H1 (cell line): ENCODE results near the gene MYL6B. TPM values are rescaled to one million over a fixed set of nuclear protein-coding genes. Genes with fewer than 3 reads are reported as not detected.

Experiments used
- CTCF ChIA-PET: fragments of 300-600 bp; sonication (Branson Sonifier 250); formaldehyde crosslinking; loops from one replicate; lab custom pipeline; 2021; ENCODE audit not compliant: partially characterized antibody; lab: Charles Lee
- POLR2A ChIA-PET: fragments of 300-600 bp; sonication (Branson Sonifier 250); formaldehyde crosslinking; loops from one replicate; lab custom pipeline; 2021; ENCODE audit warnings: inconsistent platforms; ENCODE audit not compliant: partially characterized antibody; lab: Charles Lee
- DNase-seq, 2 experiments: peaks; one replicate each; pipeline versions ENCODE4 v3.0.0 to v3.0.0-alpha.2; 2010 to 2022; ENCODE audit warnings: low spot score in 2 of 2, low read depth in 1 of 2, mixed read lengths in 1 of 2
- FAIRE-seq: peaks from 2 replicates; lab custom pipeline; 2011; peaks lifted over from hg19 to GRCh38; lab: Jason Lieb, UNC
- H2AFZ ChIP-seq: 2 replicates; pipeline ENCODE4 v1.8.1; 2012; ENCODE audit warnings: low read length, inconsistent platforms
- H2AK5ac ChIP-seq: 2 replicates; pipeline ENCODE4 v1.6.1; 2013; ENCODE audit warnings: low read depth, low read length
- H2BK120ac ChIP-seq: replicated peaks from 2 replicates; pipeline ENCODE3; 2013; ENCODE audit warnings: low read depth, low read length, inconsistent platforms
- H2BK12ac ChIP-seq: 2 replicates; pipeline ENCODE4 v1.6.1; 2013; ENCODE audit warnings: low read depth, low read length
- H2BK15ac ChIP-seq: 2 replicates; pipeline ENCODE4 v1.6.1; 2013; ENCODE audit warnings: low read length
- H2BK20ac ChIP-seq: 2 replicates; pipeline ENCODE4 v1.6.1; 2013; ENCODE audit warnings: low read length
- H2BK5ac ChIP-seq: 2 replicates; pipeline ENCODE4 v1.6.1; 2013; ENCODE audit warnings: low read depth, low read length
- H3K14ac ChIP-seq: 2 replicates; pipeline ENCODE4 v1.6.1; 2013; ENCODE audit warnings: inconsistent platforms; ENCODE audit not compliant: insufficient read length
- H3K18ac ChIP-seq: 2 replicates; pipeline ENCODE4 v1.6.1; 2013; ENCODE audit warnings: low read length; ENCODE audit errors: extremely low read depth
- H3K23ac ChIP-seq: 2 replicates; pipeline ENCODE4 v1.6.1; 2013; ENCODE audit warnings: inconsistent platforms; ENCODE audit not compliant: insufficient read length
- H3K23me2 ChIP-seq: 2 replicates; pipeline ENCODE4 v1.6.1; 2013; ENCODE audit warnings: low read depth, low read length
- H3K27ac ChIP-seq: 2 replicates; pipeline ENCODE4 v1.6.1; 2011; ENCODE audit warnings: low read depth, low read length, inconsistent platforms
- H3K27me3 ChIP-seq, 4 experiments: replicated peaks in 1 of 4; 1 replicate in 1 of 4; 2 replicates in 3 of 4; pipeline versions ENCODE4 v1.6.1 to v1.8.1; 2011 to 2013; ENCODE audit warnings: low read length in 3 of 4, mild to moderate bottlenecking in 3 of 4, inconsistent platforms in 2 of 4, mixed read lengths in 2 of 4, moderate library complexity in 1 of 4; ENCODE audit not compliant: control insufficient read depth in 3 of 4, insufficient read depth in 3 of 4; ENCODE audit errors: extremely low read depth in 1 of 4
- H3K36me3 ChIP-seq, 4 experiments: 2 replicates each; pipeline versions ENCODE4 v1.6.1 to v1.8.1; 2011 to 2013; ENCODE audit warnings: mild to moderate bottlenecking in 4 of 4, low read length in 3 of 4, moderate library complexity in 2 of 4, control low read depth in 1 of 4, inconsistent platforms in 1 of 4; ENCODE audit not compliant: insufficient read depth in 4 of 4, control insufficient read depth in 2 of 4
- H3K4ac ChIP-seq: replicated peaks from 2 replicates; pipeline ENCODE3; 2013; ENCODE audit warnings: low read length, low read depth, mixed read lengths, inconsistent platforms; ENCODE audit not compliant: insufficient read length
- H3K4me1 ChIP-seq, 4 experiments: replicated peaks in 1 of 4; 1 replicate in 1 of 4; 2 replicates in 3 of 4; pipeline versions ENCODE4 v1.6.1 to v1.8.1; 2011 to 2013; ENCODE audit warnings: low read length in 3 of 4, inconsistent platforms in 2 of 4, mixed read lengths in 1 of 4; ENCODE audit not compliant: insufficient read depth in 4 of 4, control insufficient read depth in 3 of 4
- H3K4me2 ChIP-seq, 2 experiments: 2 replicates each; pipeline versions ENCODE4 v1.6.1 to v1.8.1; 2011 to 2013; ENCODE audit warnings: low read depth in 2 of 2, low read length in 2 of 2, control low read depth in 1 of 2, inconsistent platforms in 1 of 2, mild to moderate bottlenecking in 1 of 2; ENCODE audit not compliant: insufficient read depth in 1 of 2
- H3K4me3 ChIP-seq, 4 experiments: fragments of 200-600, 300-600 bp in 1 of 4; sonication (generic), shearing (Covaris generic), sonication (Bioruptor Twin) in 1 of 4; 2 replicates each; pipeline versions ENCODE4 v1.5.1 to v1.8.1; 2011 to 2016; ENCODE audit warnings: low read length in 4 of 4, low read depth in 3 of 4, control low read depth in 2 of 4, inconsistent platforms in 2 of 4, mild to moderate bottlenecking in 2 of 4, mixed read lengths in 1 of 4, moderate library complexity in 1 of 4; ENCODE audit not compliant: insufficient read depth in 2 of 4; ENCODE audit errors: extremely low read depth in 1 of 4
- H3K56ac ChIP-seq: replicated peaks from 2 replicates; pipeline ENCODE3; 2013; ENCODE audit warnings: low read depth, mild to moderate bottlenecking, mixed read lengths, low read length, inconsistent platforms; ENCODE audit not compliant: insufficient read length
- H3K79me1 ChIP-seq: 2 replicates; pipeline ENCODE4 v1.6.1; 2013; ENCODE audit warnings: low read depth, low read length, control low read depth
- H3K79me2 ChIP-seq, 2 experiments: 2 replicates each; pipeline versions ENCODE4 v1.6.1 to v1.8.1; 2012 to 2013; ENCODE audit warnings: low read length in 2 of 2, mild to moderate bottlenecking in 2 of 2, inconsistent platforms in 1 of 2; ENCODE audit not compliant: insufficient read depth in 2 of 2, control insufficient read depth in 1 of 2
- H3K9ac ChIP-seq, 4 experiments: replicated peaks in 1 of 4; 1 replicate in 1 of 4; 2 replicates in 3 of 4; pipeline versions ENCODE4 v1.6.1 to v1.8.1; 2011 to 2013; ENCODE audit warnings: low read depth in 3 of 4, low read length in 3 of 4, control low read depth in 2 of 4, mild to moderate bottlenecking in 2 of 4, moderate library complexity in 2 of 4, inconsistent platforms in 1 of 4; ENCODE audit errors: extremely low read depth in 1 of 4
- H3K9me3 ChIP-seq, 2 experiments: 2 replicates each; pipeline versions ENCODE4 v1.6.1 to v1.8.1; 2012 to 2013; ENCODE audit warnings: mild to moderate bottlenecking in 2 of 2, moderate library complexity in 2 of 2, control low read depth in 1 of 2, inconsistent platforms in 1 of 2, low read depth in 1 of 2, low read length in 1 of 2, mixed read lengths in 1 of 2; ENCODE audit not compliant: insufficient read depth in 2 of 2
- H4K20me1 ChIP-seq, 2 experiments: replicated peaks in 1 of 2; 2 replicates each; pipeline versions ENCODE3 to v1.8.1; 2011 to 2013; ENCODE audit warnings: inconsistent platforms in 2 of 2, low read length in 2 of 2, mild to moderate bottlenecking in 1 of 2; ENCODE audit not compliant: insufficient read depth in 2 of 2, control insufficient read depth in 1 of 2
- H4K5ac ChIP-seq: 2 replicates; pipeline ENCODE4 v1.6.1; 2013; ENCODE audit warnings: low read length, low read depth, mixed read lengths, inconsistent platforms; ENCODE audit not compliant: insufficient read length
- H4K8ac ChIP-seq: 2 replicates; pipeline ENCODE4 v1.8.0; 2013; ENCODE audit warnings: mild to moderate bottlenecking, moderate library complexity, low read length, inconsistent platforms; ENCODE audit not compliant: insufficient read depth; ENCODE audit errors: extremely low read depth
- H4K91ac ChIP-seq: replicated peaks from 2 replicates; pipeline ENCODE3; 2013; ENCODE audit warnings: low read length, mixed read lengths, inconsistent platforms; ENCODE audit not compliant: insufficient read length
- ASH2L ChIP-seq: fragments of 200-600, 300-600 bp; sonication (generic); IDR thresholded peaks from one replicate; pipeline ENCODE4 v1.7.1; 2017; ENCODE audit warnings: low read length
- BCL11A ChIP-seq, 2 experiments: IDR thresholded peaks; one replicate each; pipeline ENCODE4 v1.6.1; 2011; ENCODE audit warnings: low read depth in 2 of 2, low read length in 2 of 2, mild to moderate bottlenecking in 2 of 2
- CEBPB ChIP-seq: IDR thresholded peaks from 2 replicates; pipeline ENCODE4 v1.6.1; 2012; ENCODE audit warnings: low read depth, low read length
- GABPA ChIP-seq: IDR thresholded peaks from 2 replicates; pipeline ENCODE4 v1.6.1; 2011; ENCODE audit warnings: mild to moderate bottlenecking, low read length, moderate library complexity, borderline replicate concordance; ENCODE audit not compliant: insufficient read depth
- MAFK ChIP-seq: IDR thresholded peaks from 2 replicates; pipeline ENCODE4 v1.6.1; 2012; ENCODE audit warnings: low read depth, mild to moderate bottlenecking, improper control_type of control experiment, low read length
- RBBP5 ChIP-seq: IDR thresholded peaks from 2 replicates; pipeline ENCODE4 v1.7.1; 2012; ENCODE audit warnings: low read depth, mild to moderate bottlenecking, inconsistent platforms, low read length, moderate library complexity, borderline replicate concordance
- RNF2 ChIP-seq: fragments of 200-900, 300-1000 bp; sonication (generic); IDR thresholded peaks from 2 replicates; pipeline ENCODE4 v1.7.1; 2016; ENCODE audit warnings: borderline replicate concordance, low read depth, mild to moderate bottlenecking, antibody characterized with exemption, low read length; ENCODE audit not compliant: poor library complexity, severe bottlenecking; ENCODE audit errors: missing control alignments
- SAP30 ChIP-seq: fragments of 300-600 bp; sonication (generic); IDR thresholded peaks from 2 replicates; pipeline ENCODE4 v1.7.1; 2012; ENCODE audit warnings: low read length, moderate library complexity, mild to moderate bottlenecking, inconsistent platforms; ENCODE audit not compliant: insufficient read depth, insufficient replicate concordance
- TAF1 ChIP-seq: IDR thresholded peaks from 2 replicates; pipeline ENCODE4 v1.6.1; 2011; ENCODE audit warnings: mild to moderate bottlenecking, low read depth, low read length
- TEAD4 ChIP-seq: IDR thresholded peaks from 2 replicates; pipeline ENCODE4 v1.6.1; 2012; ENCODE audit warnings: low read depth, low read length, inconsistent platforms, mixed read lengths
- YY1 ChIP-seq: IDR thresholded peaks from 2 replicates; pipeline ENCODE4 v1.6.1; 2011; ENCODE audit warnings: low read depth, mild to moderate bottlenecking, low read length
- WGBS, 2 experiments: shearing (Covaris generic) in 1 of 2; methylation state at CpG; one replicate each; pipeline versions ENCODE4 v1.1.6 to v1.1.7; 2013 to 2015; ENCODE audit warnings: low lambda C conversion rate in 2 of 2, mixed read lengths in 2 of 2, inconsistent platforms in 1 of 2, low coverage in 1 of 2, missing lambda C conversion rate in 1 of 2; ENCODE audit not compliant: insufficient replicate concordance in 2 of 2, insufficient coverage in 1 of 2, insufficient read length in 1 of 2; ENCODE audit errors: extremely low coverage in 1 of 2, missing lambda C conversion rate in 1 of 2; 5-methylcytosine and 5-hydroxymethylcytosine counted together
- polyA plus RNA-seq, 7 experiments: library from polyadenylated mRNA; depleted of rRNA in 3 of 7; stranded (reverse) in 5 of 7; unstranded in 2 of 7; fragments of >200 nt in 5 of 7; fragments of 200-250 nt in 2 of 7; gene quantifications; 1 replicate in 5 of 7; 2 replicates in 1 of 7; 4 replicates in 1 of 7; pipeline versions ENCODE4 v1.2.1 to v1.2.3, GENCODE V29; 2011 to 2013; ENCODE audit warnings: missing spikeins in 2 of 7, mixed read lengths in 2 of 7
- total RNA-seq: library from RNA; stranded (reverse); fragmentation: NEBNext Ultra II Directional; extraction: Animal tissue kit (Norgen Biotek cat#: 25700); gene quantifications from 2 replicates; pipeline ENCODE4 v1.2.1, GENCODE V29; 2021
- TF ChIP-seq, protein P1 (sequence below): IDR thresholded peaks from 2 replicates; pipeline ENCODE4 v1.6.1; 2011; ENCODE audit warnings: low read depth, mild to moderate bottlenecking, low read length; ENCODE audit not compliant: insufficient read depth

MYL6B gene
- total and polyA plus RNA-seq, 2 of the 8 experiments (the other 6 are each of a cell fraction or from before 2014, with no cell fraction given) = 163 to 202 TPM

DNA sequence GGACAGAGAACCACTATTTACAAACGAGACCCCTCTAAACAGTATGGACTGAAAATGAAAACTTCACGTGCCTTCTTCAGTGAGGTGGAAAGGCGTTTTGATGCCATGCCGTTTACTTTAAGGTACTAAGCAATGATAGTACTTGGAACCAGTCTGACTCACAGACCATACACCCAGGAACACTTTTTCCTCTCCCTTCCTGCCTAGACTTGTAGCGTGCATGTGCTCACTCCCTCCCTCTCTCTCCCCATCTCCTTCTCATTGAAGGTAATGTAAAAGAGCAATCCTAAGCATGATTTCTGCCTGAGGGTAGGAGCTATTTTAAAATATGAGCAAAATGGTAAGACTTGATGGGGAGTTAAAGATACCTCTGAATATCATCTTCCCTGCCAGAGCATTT lies 41.8 kb upstream of the MYL6B start:
- Histone ChIP-seq H2BK120ac (no peak overlapping the region), H3K23me2 (peaks cover 1% of the 10 kb centered on the region), H2AK5ac (no peak overlapping the region), H3K4me2 (no peak overlapping the region), H3K79me1 (0 out of 2 replicates have a peak, but pooled peaks cover under 1% of the 10 kb centered on the region), H3K36me3 (peaks cover 42 to 72% (median 65%) of the 10 kb centered on the region in 4 experiments), H3K18ac (no peak overlapping the region), H2AFZ (no peak overlapping the region), H3K4ac (no peak overlapping the region), H2BK20ac (no peak overlapping the region), H3K4me3 (no peak overlapping the region), H3K27ac (no peak overlapping the region), H3K9ac (no peak overlapping the region), H4K5ac (no peak overlapping the region), H3K27me3 (no peaks in the 10 kb centered on the region), H3K56ac (no peak overlapping the region), H4K20me1 (peaks cover 0 to 3% of the 10 kb centered on the region in 2 experiments), H3K79me2 (peaks cover 12 to 20% of the 10 kb centered on the region in 2 experiments), H3K23ac (no peak overlapping the region), H3K14ac (no peak overlapping the region), H2BK12ac (no peak overlapping the region), H4K8ac (no peak overlapping the region), H4K91ac (no peak overlapping the region), H2BK5ac (no peak overlapping the region), H3K4me1 (peaks cover 0 to 6% (median 2%) of the 10 kb centered on the region in 4 experiments; a peak in 5 of 7 replicates), H2BK15ac (no peak overlapping the region), H3K9me3 (no peaks in the 10 kb centered on the region)
- FAIRE-seq = no peak
- ChIA-PET POLR2A (interaction anchor here (0.9 to 11.1 kb wide), 5 partner anchors 7 to 66 kb away, joined by 3 to 267 read pairs (median 4); partner anchors contain the start of genes ERBB3, RPL41 and ZC3H10), CTCF (interaction anchor here (0.6 to 1.4 kb wide), 7 partner anchors 8 to 381 kb away, joined by 3 to 5 read pairs (median 3); no protein-coding TSS in a partner anchor)
- 93% methylated on average over 5 of the region's 5 CpGs; no CpG with 5 or more reads in 1 of the 2 experiments for WGBS, 2 experiments
- no peak for DNase-seq
- TF ChIP-seq TAF1 (no peak), MAFK (no peak), GABPA (no peak), SAP30 (no peak), TEAD4 (no peak), YY1 (no peak), BCL11A (IDR thresholded peaks at IDR 0.05; ENCODE audit: low read depth in 2 of 2, low read length in 2 of 2) (no peak), CEBPB (no peak), RBBP5 (no peak), ASH2L (no peak), RNF2 (no peak)
- TF ChIP-seq, protein P1, sequence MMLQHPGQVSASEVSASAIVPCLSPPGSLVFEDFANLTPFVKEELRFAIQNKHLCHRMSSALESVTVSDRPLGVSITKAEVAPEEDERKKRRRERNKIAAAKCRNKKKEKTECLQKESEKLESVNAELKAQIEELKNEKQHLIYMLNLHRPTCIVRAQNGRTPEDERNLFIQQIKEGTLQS = no peak
